Type B pancreatic cell (in vitro differentiated cells): Measurements from ENCODE around the gene EFR3B. TPM values are rescaled to one million over a fixed set of nuclear protein-coding genes. Genes with fewer than 3 reads are reported as not detected.

Experiments used
- DNase-seq: peaks from one replicate; pipeline ENCODE4 v3.0.0; 2021; ENCODE audit warnings: mixed read lengths; ENCODE audit not compliant: unreplicated experiment; ENCODE audit errors: extremely low spot score
- H3K27ac Mint-ChIP-seq: 2 replicates; pipeline ENCODE4 v1.8.0; 2021; ENCODE audit warnings: mild to moderate bottlenecking, mixed read lengths
- H3K27me3 Mint-ChIP-seq: 2 replicates; pipeline ENCODE4 v1.8.0; 2021; ENCODE audit warnings: mixed read lengths
- H3K36me3 Mint-ChIP-seq: 2 replicates; pipeline ENCODE4 v1.8.0; 2021; ENCODE audit warnings: mixed read lengths
- H3K4me1 Mint-ChIP-seq: one replicate; pipeline ENCODE4 v1.8.0; 2021; ENCODE audit warnings: mixed read lengths; ENCODE audit not compliant: unreplicated experiment
- H3K4me3 Mint-ChIP-seq: 2 replicates; pipeline ENCODE4 v1.8.0; 2021; ENCODE audit warnings: mild to moderate bottlenecking, mixed read lengths
- H3K9me3 Mint-ChIP-seq: 2 replicates; pipeline ENCODE4 v1.8.0; 2021; ENCODE audit warnings: mixed read lengths
- CTCF ChIP-seq: fragments of 200-600 bp; sonication (generic); conservative IDR thresholded peaks from 2 replicates; pipeline ENCODE4 v1.5.0; 2021; ENCODE audit warnings: antibody characterized with exemption, mild to moderate bottlenecking
- total RNA-seq: library from RNA; stranded (reverse); gene quantifications from 2 replicates; pipeline ENCODE4 v1.2.1, GENCODE V29; 2021; ENCODE audit warnings: low replicate concordance

EFR3B gene
- total RNA-seq, 1 donor from 2014 or later: 12.4 TPM

GRCh38 chr2:25176138-25176537 lies 134.3 kb downstream of the EFR3B start:
- no peaks in the 10 kb centered on the region for H3K9me3 Mint-ChIP-seq

GRCh38 chr2:25176541-25177181 lies 134.8 kb downstream of the EFR3B start:
- no peak for DNase-seq
- H3K27ac Mint-ChIP-seq: no peak overlapping the region
- H3K4me3 Mint-ChIP-seq: no peak overlapping the region
- H3K9me3 Mint-ChIP-seq: no peaks in the 10 kb centered on the region
- no peaks in the 10 kb centered on the region for H3K36me3 Mint-ChIP-seq
- peaks cover 11% of the 10 kb centered on the region for H3K4me1 Mint-ChIP-seq
- H3K27me3 Mint-ChIP-seq: peaks cover 37% of the 10 kb centered on the region
- no peak for TF ChIP-seq CTCF

More at GRCh38 chr2:25176138-25176537, 134.3 kb downstream of the EFR3B start:
- peaks cover 41% of the 10 kb centered on the region for H3K27me3 Mint-ChIP-seq
- no peak overlapping the region for H3K27ac Mint-ChIP-seq
- peaks cover 11% of the 10 kb centered on the region for H3K4me1 Mint-ChIP-seq
- no peak for TF ChIP-seq CTCF
- no peak overlapping the region for H3K4me3 Mint-ChIP-seq
- DNase-seq: no peak
- H3K36me3 Mint-ChIP-seq: no peaks in the 10 kb centered on the region

GRCh38 chr2:25177211-25177611 lies 135.3 kb downstream of the EFR3B start:
- no peaks in the 10 kb centered on the region for H3K36me3 Mint-ChIP-seq
- peaks cover 11% of the 10 kb centered on the region for H3K4me1 Mint-ChIP-seq
- H3K27me3 Mint-ChIP-seq: peaks cover 34% of the 10 kb centered on the region
- H3K9me3 Mint-ChIP-seq: no peaks in the 10 kb centered on the region
- no peak overlapping the region for H3K4me3 Mint-ChIP-seq
- no peak for TF ChIP-seq CTCF
- no peak for DNase-seq
- no peak overlapping the region for H3K27ac Mint-ChIP-seq

GRCh38 chr2:25178976-25179375 lies 137.1 kb downstream of the EFR3B start:
- no peak overlapping the region for H3K4me3 Mint-ChIP-seq
- H3K27ac Mint-ChIP-seq: no peak overlapping the region

GRCh38 chr2:25184254-25184653 lies 142.4 kb downstream of the EFR3B start:
- TF ChIP-seq CTCF: no peak
- Mint-ChIP-seq H3K36me3 (no peaks in the 10 kb centered on the region), H3K9me3 (peaks cover 4% of the 10 kb centered on the region), H3K27me3 (peaks cover 7% of the 10 kb centered on the region), H3K4me1 (peaks cover 11% of the 10 kb centered on the region), H3K4me3 (peak overlapping the region; percentile 57), H3K27ac (peak overlapping the region; percentile 90)
- no peak for DNase-seq

More at GRCh38 chr2:25178976-25179375, 137.1 kb downstream of the EFR3B start:
- H3K27me3 Mint-ChIP-seq: peaks cover 21% of the 10 kb centered on the region
- peaks cover 11% of the 10 kb centered on the region for H3K4me1 Mint-ChIP-seq
- DNase-seq: no peak
- no peaks in the 10 kb centered on the region for H3K9me3 Mint-ChIP-seq
- TF ChIP-seq CTCF: no peak
- no peaks in the 10 kb centered on the region for H3K36me3 Mint-ChIP-seq
